Duodenal mucosa (tissue), 2 donors: ENCODE data around the gene COX6A2.
A peak's percentile ranks its signal among the peaks of the same experiment; 100 is the strongest.
"Not testable (repeated sequence)": the region's sequence is repeated elsewhere in the genome, so short reads cannot be mapped to it uniquely, and the experiment has no call there.

Experiments used
- H3K27ac ChIP-seq: one replicate; pipeline ENCODE4 v1.7.0; 2013; ENCODE audit warnings: low read depth, low read length
- H3K27me3 ChIP-seq, 2 donors: one replicate each; pipeline ENCODE4 v1.7.0; 2013; ENCODE audit warnings: low read length in 2 of 2, control low read depth in 1 of 2; ENCODE audit not compliant: insufficient read depth in 2 of 2, control insufficient read depth in 1 of 2
- H3K36me3 ChIP-seq, 2 donors: one replicate each; pipeline ENCODE4 v1.7.0; 2013; ENCODE audit warnings: low read length in 2 of 2, control low read depth in 1 of 2; ENCODE audit not compliant: insufficient read depth in 2 of 2, control insufficient read depth in 1 of 2
- H3K4me1 ChIP-seq, 2 donors: one replicate each; pipeline ENCODE4 v1.7.0; 2013; ENCODE audit warnings: low read length in 2 of 2, control low read depth in 1 of 2; ENCODE audit not compliant: insufficient read depth in 2 of 2, control insufficient read depth in 1 of 2
- H3K4me3 ChIP-seq, 2 donors: one replicate each; pipeline ENCODE4 v1.7.0; 2013; ENCODE audit warnings: low read length in 2 of 2, low read depth in 1 of 2
- H3K9ac ChIP-seq, 2 donors: one replicate each; pipeline ENCODE4 v1.7.0; 2013; ENCODE audit warnings: low read length in 2 of 2, low read depth in 1 of 2
- H3K9me3 ChIP-seq, 2 donors: one replicate each; pipeline ENCODE4 v1.7.0; 2013; ENCODE audit warnings: low read length in 2 of 2, control low read depth in 1 of 2; ENCODE audit not compliant: control insufficient read depth in 1 of 2

Gene COX6A2

DNA sequence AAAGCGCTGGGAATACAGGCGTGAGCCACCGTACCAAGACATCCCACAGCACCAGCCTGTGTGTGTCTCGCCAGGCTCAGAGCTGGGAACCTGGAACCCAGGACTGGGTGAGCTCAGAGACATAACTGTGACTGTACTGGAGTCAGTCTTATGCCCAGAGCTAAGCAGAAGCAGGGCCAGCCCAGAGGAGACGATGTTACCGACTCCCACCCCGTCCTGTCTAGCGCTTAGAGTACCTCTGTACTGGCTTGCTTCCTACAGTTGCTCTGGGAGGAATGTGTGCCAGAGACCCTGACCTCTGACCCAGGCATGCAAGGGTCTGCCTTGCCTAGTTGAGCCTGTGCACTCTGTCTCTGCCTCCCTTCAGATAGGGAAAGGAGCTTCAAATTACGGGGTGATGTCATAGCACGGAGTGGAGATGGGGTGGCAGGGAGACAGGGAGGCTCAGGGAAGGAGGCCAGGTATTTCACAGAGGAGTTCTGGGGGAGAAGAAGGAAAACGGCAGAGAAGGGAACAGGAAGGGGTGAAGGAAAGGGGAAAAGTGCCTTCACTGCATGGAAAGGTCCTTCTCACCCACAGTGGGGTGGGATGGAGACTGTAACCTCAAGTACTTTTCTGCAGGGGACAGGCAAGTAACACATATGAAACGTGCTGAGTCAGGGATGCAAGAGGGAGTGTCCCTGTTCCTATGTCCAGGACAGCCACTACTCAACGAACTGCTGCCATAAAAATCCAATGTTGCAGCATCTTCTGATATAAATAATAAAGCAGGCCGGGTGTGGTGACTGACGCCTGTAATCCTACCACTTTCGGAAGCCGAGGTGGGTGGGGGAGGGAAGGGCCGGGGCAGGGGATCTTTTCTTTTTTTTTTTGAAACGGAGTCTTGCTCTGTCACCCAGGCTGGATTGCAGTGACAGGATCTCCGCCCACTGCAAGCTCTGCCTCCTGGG, 25.4 kb upstream of the COX6A2 start:
- Histone ChIP-seq H3K9ac (no peak overlapping the region), H3K36me3 (peaks cover 0 to 3% of the 10 kb centered on the region in 2 donors), H3K4me1 (peaks cover 35 to 42% of the 10 kb centered on the region in 2 donors), H3K4me3 (no peak overlapping the region), H3K27me3 (no peaks in the 10 kb centered on the region), H3K27ac (no peak overlapping the region), H3K9me3 (no peaks in the 10 kb centered on the region)

DNA sequence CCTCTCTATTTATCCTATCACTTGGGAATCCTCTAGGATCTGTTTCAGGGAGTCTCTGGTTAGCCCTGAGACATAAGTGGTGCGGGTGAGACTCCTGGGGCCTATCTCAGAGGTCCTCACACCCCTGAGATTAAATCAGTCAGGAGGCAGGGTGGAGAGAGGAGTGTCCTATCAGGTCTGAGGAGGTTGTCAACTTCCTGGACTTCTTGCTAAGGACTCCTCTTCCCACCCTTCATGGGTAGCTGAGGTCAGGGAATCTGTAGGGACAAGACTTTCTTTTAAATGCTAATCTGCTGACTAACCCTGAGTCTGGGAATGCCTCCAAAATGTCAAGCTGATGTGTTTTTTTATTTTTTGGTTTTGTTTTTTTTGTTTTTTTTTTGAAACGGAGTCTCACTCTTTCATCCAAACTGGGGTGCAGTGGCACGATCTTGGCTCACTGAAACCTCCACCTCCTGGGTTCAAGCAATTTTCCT, 24.5 kb upstream of the COX6A2 start:
- Histone ChIP-seq H3K36me3 (peaks cover 0 to 3% of the 10 kb centered on the region in 2 donors), H3K4me1 (peaks cover 33 to 38% of the 10 kb centered on the region in 2 donors), H3K4me3 (no peak overlapping the region), H3K9ac (no peak overlapping the region), H3K27me3 (no peaks in the 10 kb centered on the region), H3K9me3 (no peaks in the 10 kb centered on the region), H3K27ac (peak overlapping the region; percentile 30)

GRCh38 chr16:31451681-31452351, 23.7 kb upstream of the COX6A2 start:
- peaks cover 0 to 3% of the 10 kb centered on the region in 2 donors for H3K36me3 ChIP-seq
- no peaks in the 10 kb centered on the region for H3K9me3 ChIP-seq
- peaks cover 24 to 29% of the 10 kb centered on the region in 2 donors for H3K4me1 ChIP-seq
- H3K27me3 ChIP-seq, result no peaks in the 10 kb centered on the region
- no peak overlapping the region for H3K9ac ChIP-seq
- no peak overlapping the region for H3K27ac ChIP-seq
- H3K4me3 ChIP-seq, result no peak overlapping the region

DNA sequence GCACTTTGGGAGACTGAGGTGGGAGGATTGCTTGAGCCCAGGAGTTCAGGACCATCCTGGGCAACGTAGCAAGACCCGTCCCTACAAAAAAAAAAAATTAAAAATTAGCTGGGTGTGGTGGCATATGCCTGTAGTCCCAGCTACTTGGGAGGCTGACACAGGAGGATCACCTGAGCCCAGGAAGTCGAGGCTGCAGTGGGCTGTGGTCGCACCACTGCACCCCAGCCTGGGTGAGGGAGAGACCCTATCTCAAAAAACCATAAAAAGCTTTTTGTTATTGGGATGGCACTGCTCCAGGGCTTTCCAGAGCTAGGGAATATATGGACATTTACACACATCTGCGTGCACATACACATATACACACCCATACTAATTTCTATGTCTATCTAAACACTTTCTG, 23.0 kb upstream of the COX6A2 start:
- peaks cover 0 to 3% of the 10 kb centered on the region in 2 donors for H3K36me3 ChIP-seq
- H3K27me3 ChIP-seq, result no peaks in the 10 kb centered on the region
- no peak overlapping the region for H3K27ac ChIP-seq
- no peak overlapping the region for H3K4me3 ChIP-seq
- no peaks in the 10 kb centered on the region for H3K9me3 ChIP-seq
- peaks cover 19 to 25% of the 10 kb centered on the region in 2 donors for H3K4me1 ChIP-seq
- no peak overlapping the region for H3K9ac ChIP-seq

GRCh38 chr16:31445931-31446330, 17.8 kb upstream of the COX6A2 start:
- H3K27ac ChIP-seq, H3K27me3 ChIP-seq, H3K4me1 ChIP-seq, H3K9me3 ChIP-seq, H3K4me3 ChIP-seq, H3K9ac ChIP-seq, H3K36me3 ChIP-seq: not testable (repeated sequence)

- no peak overlapping the region for H3K27ac ChIP-seq
- no peak overlapping the region for H3K9ac ChIP-seq
Observed at GRCh38 chr16:31441956-31442355, 13.8 kb upstream of the COX6A2 start.

GRCh38 chr16:31440516-31441184, 12.5 kb upstream of the COX6A2 start:
- Histone ChIP-seq H3K36me3 (no peaks in the 10 kb centered on the region), H3K4me3 (no peak overlapping the region), H3K4me1 (no peaks in the 10 kb centered on the region), H3K27me3 (no peaks in the 10 kb centered on the region), H3K9ac (no peak overlapping the region), H3K27ac (no peak overlapping the region), H3K9me3 (no peaks in the 10 kb centered on the region)

More at GRCh38 chr16:31441956-31442355, 13.8 kb upstream of the COX6A2 start:
- H3K9me3 ChIP-seq, result no peaks in the 10 kb centered on the region
- H3K4me3 ChIP-seq, result no peak overlapping the region
- no peaks in the 10 kb centered on the region for H3K4me1 ChIP-seq
- no peaks in the 10 kb centered on the region for H3K27me3 ChIP-seq
- no peaks in the 10 kb centered on the region for H3K36me3 ChIP-seq

DNA sequence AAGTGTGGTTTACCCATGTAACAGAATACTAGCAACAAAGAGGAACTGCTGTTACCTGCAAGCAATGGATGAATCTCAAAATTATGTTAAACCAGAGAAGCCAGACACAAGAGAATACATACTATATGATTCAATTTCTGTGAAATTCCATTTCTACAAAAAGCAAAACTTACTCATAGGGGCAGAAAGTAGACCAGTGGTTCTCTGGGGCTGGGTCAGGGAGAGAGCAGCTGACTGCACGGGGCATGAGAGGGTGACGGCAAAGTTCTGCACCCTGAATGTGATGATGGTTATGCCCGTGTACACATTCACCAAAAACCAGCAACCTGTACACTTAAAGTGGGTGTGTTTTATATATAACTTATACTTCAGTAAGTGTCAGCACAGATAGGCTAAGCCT, 11.4 kb upstream of the COX6A2 start:
- Histone ChIP-seq H3K27me3 (no peaks in the 10 kb centered on the region), H3K9ac (no peak overlapping the region), H3K4me1 (no peaks in the 10 kb centered on the region), H3K9me3 (no peaks in the 10 kb centered on the region), H3K4me3 (no peak overlapping the region), H3K36me3 (no peaks in the 10 kb centered on the region), H3K27ac (no peak overlapping the region)

DNA sequence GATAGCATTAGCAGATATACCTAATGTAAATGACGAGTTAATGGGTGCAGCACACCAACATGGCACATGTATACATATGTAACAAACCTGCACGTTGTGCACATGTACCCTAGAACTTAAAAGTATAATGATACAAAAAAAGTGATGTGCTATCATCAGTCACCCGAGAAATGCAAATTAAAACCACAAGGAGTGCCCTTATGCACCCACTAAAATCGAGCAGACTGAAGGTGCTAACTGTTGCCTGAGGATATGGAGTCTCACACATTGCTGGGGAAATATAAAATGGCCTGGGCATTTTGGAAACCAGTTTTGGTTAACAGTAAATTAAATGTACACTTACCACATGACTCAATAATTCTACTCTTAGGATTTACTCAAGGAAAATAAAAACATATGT, 10.9 kb upstream of the COX6A2 start:
- not testable (repeated sequence) for H3K27me3 ChIP-seq, H3K36me3 ChIP-seq, H3K27ac ChIP-seq, H3K4me1 ChIP-seq, H3K9me3 ChIP-seq, H3K9ac ChIP-seq, H3K4me3 ChIP-seq

DNA sequence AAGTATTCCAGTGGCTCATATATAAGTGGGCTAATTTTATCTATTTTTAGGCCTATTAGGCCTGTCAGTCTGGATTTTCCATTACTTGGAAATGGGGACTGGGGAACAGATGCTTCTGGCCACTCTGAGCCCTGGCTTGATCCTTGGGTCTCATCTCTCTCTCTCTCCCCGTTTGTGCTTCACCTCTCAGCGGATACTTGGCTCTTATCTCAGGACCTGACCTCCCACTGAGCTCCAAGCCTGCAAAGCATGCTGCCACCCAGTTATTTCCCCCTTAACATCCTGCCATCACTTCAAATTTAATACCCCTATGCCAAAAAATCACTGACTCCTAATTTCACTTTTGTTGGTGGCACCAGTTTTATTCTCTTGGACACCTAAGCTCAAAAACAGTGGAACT, 10.3 kb upstream of the COX6A2 start:
- no peaks in the 10 kb centered on the region for H3K9me3 ChIP-seq
- no peaks in the 10 kb centered on the region for H3K27me3 ChIP-seq
- H3K4me1 ChIP-seq, result no peaks in the 10 kb centered on the region
- H3K36me3 ChIP-seq, result no peaks in the 10 kb centered on the region
- H3K27ac ChIP-seq, result no peak overlapping the region
- H3K9ac ChIP-seq, result no peak overlapping the region
- no peak overlapping the region for H3K4me3 ChIP-seq
